ENCODE measurements around the gene SLC15A4. TPM values are rescaled to one million over a fixed set of nuclear protein-coding genes. Genes with fewer than 3 reads are reported as not detected.

Gene SLC15A4
- total RNA-seq, 1 experiment from 2014 or later: 20.6 TPM

GRCh38 chr12:128771681-128772080 is 52.1 kb downstream of the SLC15A4 start:
- BruUV-seq (replicated peaks): no TSS peak
- POLR2A ChIA-PET: no interaction called here
- Histone ChIP-seq H3K9me2 (ENCODE audit: insufficient read depth) (no peaks in the 10 kb centered on the region), H3K4me3 (replicated peaks in 1 of 2; ENCODE audit: low read depth in 1 of 2, low read length in 2 of 2) (no peak overlapping the region), H4K20me1 (ENCODE audit: insufficient read depth) (no peaks in the 10 kb centered on the region), H2AFZ (ENCODE audit: low read depth, low read length, poor library complexity, severe bottlenecking) (no peak overlapping the region), H3K9me3 (ENCODE audit: control insufficient read depth in 1 of 2, insufficient read depth in 1 of 2, low read depth in 1 of 2, low read length in 2 of 2) (no peaks in the 10 kb centered on the region), H3K4me1 (ENCODE audit: control insufficient read depth in 1 of 2, insufficient read depth in 2 of 2, low read length in 2 of 2) (no peaks in the 10 kb centered on the region), H3K27me3 (ENCODE audit: insufficient read depth, low read length) (peaks cover 6% of the 10 kb centered on the region; the same call in 1 of the 2 replicates), H3K79me2 (ENCODE audit: insufficient read depth, low read length) (no peaks in the 10 kb centered on the region), H3K9ac (ENCODE audit: low read length) (no peak overlapping the region), H3K4me2 (ENCODE audit: low read length) (no peak overlapping the region), H3K27ac (ENCODE audit: low read depth, low read length) (no peak overlapping the region), H3K36me3 (ENCODE audit: control insufficient read depth in 1 of 2, insufficient read depth in 2 of 2, low read length in 2 of 2) (no peaks in the 10 kb centered on the region)
- RAD21 ChIA-PET (ENCODE audit: low non-redundant PET in 1 of 2, low total read pairs in 2 of 2, uncharacterized antibody in 2 of 2, unreplicated experiment in 2 of 2): no interaction called here
- intact Hi-C loops (cut with micrococcal nuclease): no loop called here
- no peak for ATAC-seq
- no peak for DNase-seq (ENCODE audit: low read depth, low spot score)
- CTCF ChIA-PET: no interaction called here
- no peak for TF ChIP-seq EZH2phosphoT487 (IDR thresholded peaks at IDR 0.05; ENCODE audit: borderline replicate concordance)

DNA sequence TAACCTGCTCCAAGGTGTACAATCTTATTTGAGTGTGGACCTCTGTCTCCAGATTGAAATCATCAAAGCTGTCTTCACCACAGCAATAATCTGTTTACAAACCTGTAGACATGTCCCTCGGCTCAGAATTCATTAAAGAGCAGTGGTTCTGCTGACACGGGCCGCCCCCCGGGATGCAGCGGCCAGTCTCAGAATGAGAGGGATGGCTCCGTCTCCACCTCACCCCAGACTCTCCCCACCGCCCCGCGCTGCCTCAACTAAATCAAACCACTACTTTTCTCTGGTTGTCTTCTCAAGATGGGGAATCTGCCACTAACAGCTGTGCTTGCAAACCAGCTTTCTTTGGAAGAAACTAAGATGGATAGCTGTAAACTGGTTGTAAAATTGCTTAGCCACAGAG is 56.2 kb downstream of the SLC15A4 start:
- BruUV-seq (replicated peaks): no TSS peak
- RAD21 ChIA-PET (ENCODE audit: low non-redundant PET in 1 of 2, low total read pairs in 2 of 2, uncharacterized antibody in 2 of 2, unreplicated experiment in 2 of 2): no interaction called here
- no peaks in the 10 kb centered on the region for H3K9me2 ChIP-seq (ENCODE audit: insufficient read depth)
- H3K4me1 ChIP-seq (ENCODE audit: control insufficient read depth in 1 of 2, insufficient read depth in 2 of 2, low read length in 2 of 2): no peaks in the 10 kb centered on the region
- no peaks in the 10 kb centered on the region for H3K9me3 ChIP-seq (ENCODE audit: control insufficient read depth in 1 of 2, insufficient read depth in 1 of 2, low read depth in 1 of 2, low read length in 2 of 2)
- H3K9ac ChIP-seq (ENCODE audit: low read length): no peak overlapping the region
- H3K36me3 ChIP-seq (ENCODE audit: control insufficient read depth in 1 of 2, insufficient read depth in 2 of 2, low read length in 2 of 2): no peaks in the 10 kb centered on the region
- no peak for DNase-seq (ENCODE audit: low read depth, low spot score)
- no peak for ATAC-seq
- no peak for TF ChIP-seq SIN3A (IDR thresholded peaks at IDR 0.05; ENCODE audit: low read depth)
- TF ChIP-seq POLR2AphosphoS5 (IDR thresholded peaks at IDR 0.05; ENCODE audit: low read depth, low read length): no peak
- no peak for TF ChIP-seq CTCF (IDR thresholded peaks at IDR 0.05 in 2 of 3, conservative IDR thresholded peaks at IDR 0.05 in 1 of 3; ENCODE audit: borderline replicate concordance in 1 of 3, insufficient read depth in 1 of 3, low read depth in 2 of 3, low read length in 2 of 3)
- no peak for TF ChIP-seq POLR2A (IDR thresholded peaks at IDR 0.05; ENCODE audit: borderline replicate concordance, extremely low read depth, insufficient read depth, insufficient read length)
- TF ChIP-seq CBX3 (IDR thresholded peaks at IDR 0.05; ENCODE audit: low read depth): no peak
- no peak for TF ChIP-seq SP1 (IDR thresholded peaks at IDR 0.05; ENCODE audit: low read depth)
- no peak for TF ChIP-seq EZH2phosphoT487 (IDR thresholded peaks at IDR 0.05; ENCODE audit: borderline replicate concordance)
- H3K27me3 ChIP-seq (ENCODE audit: insufficient read depth, low read length): peaks cover 13% of the 10 kb centered on the region; the same call in 1 of the 2 replicates
- H3K79me2 ChIP-seq (ENCODE audit: insufficient read depth, low read length): no peaks in the 10 kb centered on the region
- intact Hi-C loops (cut with micrococcal nuclease): no loop called here
- H3K27ac ChIP-seq (ENCODE audit: low read depth, low read length): no peak overlapping the region
- H2AFZ ChIP-seq (ENCODE audit: low read depth, low read length, poor library complexity, severe bottlenecking): no peak overlapping the region
- POLR2A ChIA-PET: no interaction called here
- CTCF ChIA-PET: no interaction called here
- H3K4me3 ChIP-seq (replicated peaks in 1 of 2; ENCODE audit: low read depth in 1 of 2, low read length in 2 of 2): no peak overlapping the region
- H3K4me2 ChIP-seq (ENCODE audit: low read length): no peak overlapping the region
- no peaks in the 10 kb centered on the region for H4K20me1 ChIP-seq (ENCODE audit: insufficient read depth)
